HEK293 (cell line): Measurements from ENCODE around the gene OR2F2.

ENCODE experiments used
- CTCF ChIA-PET: fragments of 350-600 bp; formaldehyde crosslinking; extraction: SDS; loops from one replicate; lab custom pipeline; 2021; ENCODE audit warnings: antibody characterized with exemption; lab: Yijun Ruan, JAX
- POLR2A ChIA-PET: fragments of 300-600 bp; formaldehyde crosslinking; extraction: SDS; loops from one replicate; lab custom pipeline; 2020; ENCODE audit warnings: antibody characterized with exemption, inconsistent platforms; lab: Yijun Ruan, JAX
- H3K27ac ChIP-seq: fragments of 200-500 bp; sonication (Bioruptor generic); 2 replicates; pipeline ENCODE4 v1.5.1; 2014; ENCODE audit warnings: low read depth, low read length, control low read depth, inconsistent platforms; ENCODE audit errors: extremely low read depth
- H3K36me3 ChIP-seq, 2 experiments: fragments of 200-500 bp in 1 of 2; sonication (Bioruptor generic) in 1 of 2; 1 replicate in 1 of 2; 2 replicates in 1 of 2; pipeline ENCODE4 v1.5.1; 2014 to 2017; ENCODE audit warnings: inconsistent platforms in 2 of 2, low read length in 2 of 2; ENCODE audit not compliant: control insufficient read depth in 2 of 2, insufficient read depth in 1 of 2
- H3K4me1 ChIP-seq: fragments of 200-500 bp; sonication (Bioruptor generic); 2 replicates; pipeline ENCODE4 v1.5.1; 2014; ENCODE audit warnings: mild to moderate bottlenecking, low read length, inconsistent platforms; ENCODE audit not compliant: control insufficient read depth, insufficient read depth
- H3K4me3 ChIP-seq: 2 replicates; pipeline ENCODE4 v1.5.1; 2011; ENCODE audit warnings: low read depth, mild to moderate bottlenecking, control low read depth, low read length, moderate library complexity
- H3K9me3 ChIP-seq: fragments of 200-500 bp; sonication (Bioruptor generic); 2 replicates; pipeline ENCODE4 v1.5.1; 2014; ENCODE audit warnings: low read depth, low read length, inconsistent platforms; ENCODE audit not compliant: control insufficient read depth, insufficient read depth
- BCL11A ChIP-seq: fragments of 450-650 bp; formaldehyde crosslinking; IDR thresholded peaks from 2 replicates; pipeline ENCODE4 v1.5.1; 2016; ENCODE audit warnings: low read depth, missing biosample characterization, missing genetic modification characterization
- FEZF1 ChIP-seq: fragments of 450-650 bp; formaldehyde crosslinking; IDR thresholded peaks from 2 replicates; pipeline ENCODE4 v1.5.1; 2016; ENCODE audit warnings: missing biosample characterization, missing genetic modification characterization
- MYNN ChIP-seq: fragments of 450-650 bp; formaldehyde crosslinking; IDR thresholded peaks from 2 replicates; pipeline ENCODE4 v1.5.1; 2016; ENCODE audit warnings: missing biosample characterization, missing genetic modification characterization, borderline replicate concordance
- OSR2 ChIP-seq: fragments of 450-650 bp; formaldehyde crosslinking; IDR thresholded peaks from 2 replicates; pipeline ENCODE4 v1.5.1; 2016; ENCODE audit warnings: missing biosample characterization, missing genetic modification characterization
- ZIC2 ChIP-seq: fragments of 450-650 bp; formaldehyde crosslinking; IDR thresholded peaks from 2 replicates; pipeline ENCODE4 v1.5.1; 2016; ENCODE audit warnings: missing biosample characterization, missing genetic modification characterization
- ZNF146 ChIP-seq: fragments of 450-650 bp; formaldehyde crosslinking; IDR thresholded peaks from 2 replicates; pipeline ENCODE4 v1.5.1; 2016; ENCODE audit warnings: missing biosample characterization, missing genetic modification characterization
- ZNF175 ChIP-seq: fragments of 450-650 bp; formaldehyde crosslinking; IDR thresholded peaks from 2 replicates; pipeline ENCODE4 v1.5.1; 2016; ENCODE audit warnings: missing biosample characterization, missing genetic modification characterization
- ZNF214 ChIP-seq: fragments of 450-650 bp; formaldehyde crosslinking; IDR thresholded peaks from 2 replicates; pipeline ENCODE4 v1.5.1; 2017; ENCODE audit warnings: missing biosample characterization, mild to moderate bottlenecking, missing genetic modification characterization, borderline replicate concordance
- ZNF248 ChIP-seq: fragments of 450-650 bp; formaldehyde crosslinking; IDR thresholded peaks from 2 replicates; pipeline ENCODE4 v1.5.1; 2017; ENCODE audit warnings: missing biosample characterization, missing genetic modification characterization
- ZNF292 ChIP-seq: fragments of 450-650 bp; formaldehyde crosslinking; IDR thresholded peaks from 2 replicates; pipeline ENCODE4 v1.5.1; 2016; ENCODE audit warnings: low read depth, missing biosample characterization, missing genetic modification characterization, borderline replicate concordance
- ZNF302 ChIP-seq: fragments of 450-650 bp; formaldehyde crosslinking; IDR thresholded peaks from 2 replicates; pipeline ENCODE4 v1.5.1; 2016; ENCODE audit warnings: missing biosample characterization, missing genetic modification characterization, low read depth
- ZNF366 ChIP-seq: fragments of 450-650 bp; formaldehyde crosslinking; conservative IDR thresholded peaks from 2 replicates; pipeline ENCODE4 v1.5.1; 2016; ENCODE audit warnings: missing biosample characterization, missing genetic modification characterization
- ZNF423 ChIP-seq: fragments of 450-650 bp; formaldehyde crosslinking; IDR thresholded peaks from 2 replicates; pipeline ENCODE4 v1.5.1; 2016; ENCODE audit warnings: missing biosample characterization, missing genetic modification characterization
- ZNF558 ChIP-seq: fragments of 450-650 bp; formaldehyde crosslinking; IDR thresholded peaks from 2 replicates; pipeline ENCODE4 v1.5.1; 2016; ENCODE audit warnings: missing biosample characterization, missing genetic modification characterization
- ZNF623 ChIP-seq: fragments of 450-650 bp; formaldehyde crosslinking; IDR thresholded peaks from 2 replicates; pipeline ENCODE4 v1.5.1; 2016; ENCODE audit warnings: missing biosample characterization, missing genetic modification characterization
- ZNF792 ChIP-seq: fragments of 450-650 bp; formaldehyde crosslinking; IDR thresholded peaks from 2 replicates; pipeline ENCODE4 v1.5.1; 2016; ENCODE audit warnings: missing biosample characterization, missing genetic modification characterization
- ZNF830 ChIP-seq: fragments of 450-650 bp; IDR thresholded peaks from 2 replicates; pipeline ENCODE4 v1.5.0; 2018; ENCODE audit warnings: missing biosample characterization, missing genetic modification characterization, low read depth, mild to moderate bottlenecking, moderate library complexity
- ZSCAN16 ChIP-seq: fragments of 450-650 bp; formaldehyde crosslinking; IDR thresholded peaks from 2 replicates; pipeline ENCODE4 v1.5.1; 2016; ENCODE audit warnings: missing biosample characterization, missing genetic modification characterization
- TF ChIP-seq, protein P1 (sequence below): fragments of 450-650 bp; formaldehyde crosslinking; IDR thresholded peaks from 2 replicates; pipeline ENCODE4 v1.5.1; 2016; ENCODE audit warnings: missing biosample characterization, missing genetic modification characterization
- TF ChIP-seq, protein P2 (sequence below): fragments of 450-650 bp; IDR thresholded peaks from 2 replicates; pipeline ENCODE4 v1.5.1; 2018; ENCODE audit warnings: missing biosample characterization, mild to moderate bottlenecking, missing genetic modification characterization
- TF ChIP-seq, protein P3 (sequence below): fragments of 450-650 bp; formaldehyde crosslinking; IDR thresholded peaks from 2 replicates; pipeline ENCODE4 v1.5.1; 2016; ENCODE audit warnings: missing biosample characterization, missing genetic modification characterization
- TF ChIP-seq, protein P4 (sequence below): fragments of 450-650 bp; formaldehyde crosslinking; IDR thresholded peaks from 2 replicates; pipeline ENCODE4 v1.5.1; 2016; ENCODE audit warnings: missing biosample characterization, missing genetic modification characterization
- TF ChIP-seq, protein P5 (sequence below): fragments of 450-650 bp; formaldehyde crosslinking; IDR thresholded peaks from 2 replicates; pipeline ENCODE4 v1.5.1; 2017; ENCODE audit warnings: missing biosample characterization, missing genetic modification characterization

Gene OR2F2

DNA sequence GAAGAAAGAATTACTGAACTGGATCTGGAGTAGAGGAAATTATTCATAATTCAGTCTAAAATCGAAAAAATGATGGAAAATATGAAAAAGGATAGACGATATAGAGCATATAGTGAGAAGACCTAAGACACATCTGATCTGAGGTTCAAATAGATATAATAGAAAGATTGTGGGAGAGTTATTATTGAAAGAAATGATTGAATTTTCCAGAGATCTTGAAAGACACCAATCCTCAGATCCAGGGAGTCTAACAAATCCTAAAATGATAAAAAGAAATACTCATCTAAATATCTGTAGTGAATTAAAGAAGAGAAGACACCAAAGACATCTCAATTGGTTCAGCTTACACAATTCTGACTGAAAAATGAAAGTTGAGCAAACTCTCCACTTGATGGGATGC, 46.0 kb upstream of the OR2F2 start:
- Histone ChIP-seq H3K9me3 (no peaks in the 10 kb centered on the region), H3K4me1 (no peaks in the 10 kb centered on the region), H3K36me3 (peaks cover 0 to 11% of the 10 kb centered on the region in 2 experiments; a peak in 1 of 3 replicates), H3K27ac (no peak overlapping the region), H3K4me3 (no peak overlapping the region)
- peak; percentile 95 for TF ChIP-seq ZNF558 (tag by site-specific recombination)
- TF ChIP-seq ZNF292 (tag by site-specific recombination), result no peak
- TF ChIP-seq ZNF146 (tag by site-specific recombination), result no peak
- TF ChIP-seq, protein P1, sequence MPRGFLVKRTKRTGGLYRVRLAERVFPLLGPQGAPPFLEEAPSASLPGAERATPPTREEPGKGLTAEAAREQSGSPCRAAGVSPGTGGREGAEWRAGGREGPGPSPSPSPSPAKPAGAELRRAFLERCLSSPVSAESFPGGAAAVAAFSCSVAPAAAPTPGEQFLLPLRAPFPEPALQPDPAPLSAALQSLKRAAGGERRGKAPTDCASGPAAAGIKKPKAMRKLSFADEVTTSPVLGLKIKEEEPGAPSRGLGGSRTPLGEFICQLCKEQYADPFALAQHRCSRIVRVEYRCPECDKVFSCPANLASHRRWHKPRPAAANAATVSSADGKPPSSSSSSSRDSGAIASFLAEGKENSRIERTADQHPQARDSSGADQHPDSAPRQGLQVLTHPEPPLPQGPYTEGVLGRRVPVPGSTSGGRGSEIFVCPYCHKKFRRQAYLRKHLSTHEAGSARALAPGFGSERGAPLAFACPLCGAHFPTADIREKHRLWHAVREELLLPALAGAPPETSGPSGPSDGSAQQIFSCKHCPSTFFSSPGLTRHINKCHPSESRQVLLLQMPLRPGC, result no peak
- TF ChIP-seq ZNF248 (tag by site-specific recombination), result no peak
- POLR2A ChIA-PET, result interaction anchor here (2.7 kb wide), 1 partner anchor 12 kb away, joined by 13 read pairs; the partner anchor contains the start of gene TCAF1
- CTCF ChIA-PET, result interaction anchor here (1.5 kb wide), 1 partner anchor 12 kb away, joined by 4 read pairs; the partner anchor contains the start of gene TCAF1

DNA sequence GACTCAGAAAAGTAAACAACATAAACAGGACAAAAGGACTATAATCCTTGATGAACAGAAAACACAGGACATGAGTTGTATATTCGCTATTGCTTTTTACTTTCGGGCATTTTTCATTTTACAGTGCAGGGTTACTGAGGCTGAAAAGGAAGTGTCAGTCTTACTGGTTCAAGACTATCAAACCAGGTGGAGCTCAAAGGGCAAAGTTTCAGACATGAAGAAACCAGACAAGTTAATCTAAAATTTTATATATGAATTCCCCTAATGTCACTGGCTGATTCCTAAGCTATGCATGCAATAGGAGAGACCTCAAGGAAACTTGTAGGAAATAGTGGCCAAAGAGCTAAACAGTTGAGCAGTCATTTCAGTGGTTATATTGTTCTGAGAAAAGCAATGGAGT, 44.5 kb upstream of the OR2F2 start:
- ChIA-PET POLR2A (no interaction called here), CTCF (no interaction called here)
- no peaks in the 10 kb centered on the region for H3K9me3 ChIP-seq
- no peaks in the 10 kb centered on the region for H3K4me1 ChIP-seq
- no peak for TF ChIP-seq ZNF423 (tag by site-specific recombination)
- no peak for TF ChIP-seq BCL11A (tag by site-specific recombination)
- no peak for TF ChIP-seq MYNN
- no peak for TF ChIP-seq ZIC2 (tag by site-specific recombination)
- no peak for TF ChIP-seq ZNF792 (tag by site-specific recombination)
- no peak for TF ChIP-seq ZSCAN16 (tag by site-specific recombination)
- TF ChIP-seq ZNF623 (tag by site-specific recombination), result no peak
- TF ChIP-seq, protein P2, sequence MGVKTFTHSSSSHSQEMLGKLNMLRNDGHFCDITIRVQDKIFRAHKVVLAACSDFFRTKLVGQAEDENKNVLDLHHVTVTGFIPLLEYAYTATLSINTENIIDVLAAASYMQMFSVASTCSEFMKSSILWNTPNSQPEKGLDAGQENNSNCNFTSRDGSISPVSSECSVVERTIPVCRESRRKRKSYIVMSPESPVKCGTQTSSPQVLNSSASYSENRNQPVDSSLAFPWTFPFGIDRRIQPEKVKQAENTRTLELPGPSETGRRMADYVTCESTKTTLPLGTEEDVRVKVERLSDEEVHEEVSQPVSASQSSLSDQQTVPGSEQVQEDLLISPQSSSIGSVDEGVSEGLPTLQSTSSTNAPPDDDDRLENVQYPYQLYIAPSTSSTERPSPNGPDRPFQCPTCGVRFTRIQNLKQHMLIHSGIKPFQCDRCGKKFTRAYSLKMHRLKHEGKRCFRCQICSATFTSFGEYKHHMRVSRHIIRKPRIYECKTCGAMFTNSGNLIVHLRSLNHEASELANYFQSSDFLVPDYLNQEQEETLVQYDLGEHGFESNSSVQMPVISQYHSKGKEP (tag by site-specific recombination), result no peak
- no peak for TF ChIP-seq FEZF1 (tag by site-specific recombination)
- TF ChIP-seq, protein P3, sequence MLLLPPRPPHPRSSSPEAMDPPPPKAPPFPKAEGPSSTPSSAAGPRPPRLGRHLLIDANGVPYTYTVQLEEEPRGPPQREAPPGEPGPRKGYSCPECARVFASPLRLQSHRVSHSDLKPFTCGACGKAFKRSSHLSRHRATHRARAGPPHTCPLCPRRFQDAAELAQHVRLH (tag by site-specific recombination), result no peak
- TF ChIP-seq ZNF302 (tag by site-specific recombination), result no peak
- no peak overlapping the region for H3K27ac ChIP-seq
- H3K36me3 ChIP-seq, result peaks cover 0 to 9% of the 10 kb centered on the region in 2 experiments; a peak in 1 of 3 replicates
- H3K4me3 ChIP-seq, result no peak overlapping the region

DNA sequence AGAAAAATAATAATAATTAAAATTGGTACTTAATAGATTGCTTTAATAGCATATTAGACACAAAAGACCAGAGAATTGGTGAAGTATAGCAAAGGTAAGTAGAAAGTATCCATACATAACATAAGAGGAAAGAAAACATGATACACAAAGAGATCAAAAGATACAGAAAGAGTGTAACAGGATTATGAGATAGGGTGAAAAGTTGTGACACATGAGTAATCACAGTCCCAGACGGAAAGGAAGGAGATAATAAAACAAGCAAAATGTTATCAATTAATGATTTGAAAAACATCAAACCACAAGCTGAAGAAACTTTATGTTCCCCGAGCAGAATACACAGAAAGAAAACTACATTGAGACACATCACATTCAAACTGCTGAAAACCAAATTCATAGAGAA, 43.6 kb upstream of the OR2F2 start:
- Histone ChIP-seq H3K27ac (no peak overlapping the region), H3K36me3 (peaks cover 0 to 9% of the 10 kb centered on the region in 2 experiments; a peak in 1 of 3 replicates), H3K4me1 (no peaks in the 10 kb centered on the region), H3K4me3 (no peak overlapping the region), H3K9me3 (no peaks in the 10 kb centered on the region)
- POLR2A ChIA-PET, result interaction anchor here (2.2 kb wide), 1 partner anchor 10 kb away, joined by 16 read pairs; the partner anchor contains the start of gene TCAF1
- TF ChIP-seq ZNF366 (tag by site-specific recombination) (no peak), ZNF214 (tag by site-specific recombination) (no peak), ZNF175 (tag by site-specific recombination) (no peak), OSR2 (no peak), ZNF830 (no peak)
- TF ChIP-seq, protein P3 (tag by site-specific recombination), result no peak
- TF ChIP-seq, protein P4, sequence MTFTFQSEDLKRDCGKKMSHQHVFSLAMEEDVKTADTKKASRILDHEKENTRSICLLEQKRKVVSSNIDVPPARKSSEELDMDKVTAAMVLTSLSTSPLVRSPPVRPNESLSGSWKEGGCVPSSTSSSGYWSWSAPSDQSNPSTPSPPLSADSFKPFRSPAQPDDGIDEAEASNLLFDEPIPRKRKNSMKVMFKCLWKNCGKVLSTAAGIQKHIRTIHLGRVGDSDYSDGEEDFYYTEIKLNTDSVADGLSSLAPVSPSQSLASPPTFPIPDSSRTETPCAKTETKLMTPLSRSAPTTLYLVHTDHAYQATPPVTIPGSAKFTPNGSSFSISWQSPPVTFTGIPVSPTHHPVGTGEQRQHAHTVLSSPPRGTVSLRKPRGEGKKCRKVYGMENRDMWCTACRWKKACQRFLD (tag by site-specific recombination), result no peak
- TF ChIP-seq, protein P5, sequence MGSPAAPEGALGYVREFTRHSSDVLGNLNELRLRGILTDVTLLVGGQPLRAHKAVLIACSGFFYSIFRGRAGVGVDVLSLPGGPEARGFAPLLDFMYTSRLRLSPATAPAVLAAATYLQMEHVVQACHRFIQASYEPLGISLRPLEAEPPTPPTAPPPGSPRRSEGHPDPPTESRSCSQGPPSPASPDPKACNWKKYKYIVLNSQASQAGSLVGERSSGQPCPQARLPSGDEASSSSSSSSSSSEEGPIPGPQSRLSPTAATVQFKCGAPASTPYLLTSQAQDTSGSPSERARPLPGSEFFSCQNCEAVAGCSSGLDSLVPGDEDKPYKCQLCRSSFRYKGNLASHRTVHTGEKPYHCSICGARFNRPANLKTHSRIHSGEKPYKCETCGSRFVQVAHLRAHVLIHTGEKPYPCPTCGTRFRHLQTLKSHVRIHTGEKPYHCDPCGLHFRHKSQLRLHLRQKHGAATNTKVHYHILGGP, result no peak
- CTCF ChIA-PET, result interaction anchor here (2.1 kb wide), 1 partner anchor 10 kb away, joined by 14 read pairs; the partner anchor contains the start of gene TCAF1
